Mesothelial cell of epicardium (in vitro differentiated cells): ENCODE measurements around the gene HIPK1. TPM values are rescaled to one million over a fixed set of nuclear protein-coding genes. Genes with fewer than 3 reads are reported as not detected.
"Not testable (repeated sequence)": the region's sequence is repeated elsewhere in the genome, so short reads cannot be mapped to it uniquely, and the experiment has no call there.

ENCODE experiments used
- DNase-seq, 2 experiments: peaks; one replicate each; pipeline ENCODE4 v3.0.0; 2021; ENCODE audit warnings: low spot score in 2 of 2; ENCODE audit not compliant: unreplicated experiment in 2 of 2
- H3K27ac Mint-ChIP-seq: 2 replicates; pipeline ENCODE4 v1.8.0; 2021; ENCODE audit warnings: mixed read lengths
- H3K27me3 Mint-ChIP-seq: 2 replicates; pipeline ENCODE4 v1.8.0; 2021; ENCODE audit warnings: low read depth, mixed read lengths
- H3K36me3 Mint-ChIP-seq: 2 replicates; pipeline ENCODE4 v1.8.0; 2021; ENCODE audit warnings: mixed read lengths
- H3K4me1 Mint-ChIP-seq: 2 replicates; pipeline ENCODE4 v1.8.0; 2021; ENCODE audit warnings: mixed read lengths
- H3K4me3 Mint-ChIP-seq: 2 replicates; pipeline ENCODE4 v1.8.0; 2021; ENCODE audit warnings: mild to moderate bottlenecking, moderate library complexity, mixed read lengths
- H3K9me3 Mint-ChIP-seq: 2 replicates; pipeline ENCODE4 v1.8.0; 2021; ENCODE audit warnings: mixed read lengths
- total RNA-seq: library from RNA; stranded (reverse); gene quantifications from 3 replicates; pipeline ENCODE4 v1.2.1, GENCODE V29; 2021
- TF ChIP-seq, protein P1 (sequence below): fragments of 200-600 bp; sonication (generic); IDR thresholded peaks from one replicate; pipeline ENCODE4 v1.5.0; 2021; ENCODE audit warnings: antibody characterized with exemption; ENCODE audit not compliant: unreplicated experiment

Gene HIPK1
- total RNA-seq, 1 donor from 2014 or later: 43.9 TPM

DNA sequence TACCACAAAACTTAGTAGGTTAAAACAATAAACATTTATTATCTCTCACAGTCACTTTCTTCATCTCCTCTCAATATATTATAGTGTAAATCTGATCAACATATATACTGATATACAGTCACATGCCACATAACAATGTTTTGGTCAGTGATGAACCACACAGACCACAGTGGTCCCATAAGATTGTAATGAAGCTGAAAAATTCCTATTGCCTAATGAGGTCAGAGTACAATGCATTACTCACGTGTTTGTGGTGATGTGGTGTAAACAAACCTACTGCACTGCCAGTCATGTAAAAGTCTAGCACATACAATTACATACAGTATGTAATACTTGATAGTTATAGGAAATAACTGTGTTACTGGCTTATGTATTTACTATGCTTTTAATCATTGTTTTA, 80.3 kb downstream of the HIPK1 start:
- H3K27me3 Mint-ChIP-seq: no peaks in the 10 kb centered on the region
- peaks cover 7% of the 10 kb centered on the region for H3K9me3 Mint-ChIP-seq
- H3K36me3 Mint-ChIP-seq: no peaks in the 10 kb centered on the region
- H3K27ac Mint-ChIP-seq: no peak overlapping the region
- TF ChIP-seq, protein P1, sequence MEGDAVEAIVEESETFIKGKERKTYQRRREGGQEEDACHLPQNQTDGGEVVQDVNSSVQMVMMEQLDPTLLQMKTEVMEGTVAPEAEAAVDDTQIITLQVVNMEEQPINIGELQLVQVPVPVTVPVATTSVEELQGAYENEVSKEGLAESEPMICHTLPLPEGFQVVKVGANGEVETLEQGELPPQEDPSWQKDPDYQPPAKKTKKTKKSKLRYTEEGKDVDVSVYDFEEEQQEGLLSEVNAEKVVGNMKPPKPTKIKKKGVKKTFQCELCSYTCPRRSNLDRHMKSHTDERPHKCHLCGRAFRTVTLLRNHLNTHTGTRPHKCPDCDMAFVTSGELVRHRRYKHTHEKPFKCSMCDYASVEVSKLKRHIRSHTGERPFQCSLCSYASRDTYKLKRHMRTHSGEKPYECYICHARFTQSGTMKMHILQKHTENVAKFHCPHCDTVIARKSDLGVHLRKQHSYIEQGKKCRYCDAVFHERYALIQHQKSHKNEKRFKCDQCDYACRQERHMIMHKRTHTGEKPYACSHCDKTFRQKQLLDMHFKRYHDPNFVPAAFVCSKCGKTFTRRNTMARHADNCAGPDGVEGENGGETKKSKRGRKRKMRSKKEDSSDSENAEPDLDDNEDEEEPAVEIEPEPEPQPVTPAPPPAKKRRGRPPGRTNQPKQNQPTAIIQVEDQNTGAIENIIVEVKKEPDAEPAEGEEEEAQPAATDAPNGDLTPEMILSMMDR: no peak
- peaks cover 9% of the 10 kb centered on the region for H3K4me1 Mint-ChIP-seq
- H3K4me3 Mint-ChIP-seq: no peak overlapping the region
- no peak for DNase-seq

DNA sequence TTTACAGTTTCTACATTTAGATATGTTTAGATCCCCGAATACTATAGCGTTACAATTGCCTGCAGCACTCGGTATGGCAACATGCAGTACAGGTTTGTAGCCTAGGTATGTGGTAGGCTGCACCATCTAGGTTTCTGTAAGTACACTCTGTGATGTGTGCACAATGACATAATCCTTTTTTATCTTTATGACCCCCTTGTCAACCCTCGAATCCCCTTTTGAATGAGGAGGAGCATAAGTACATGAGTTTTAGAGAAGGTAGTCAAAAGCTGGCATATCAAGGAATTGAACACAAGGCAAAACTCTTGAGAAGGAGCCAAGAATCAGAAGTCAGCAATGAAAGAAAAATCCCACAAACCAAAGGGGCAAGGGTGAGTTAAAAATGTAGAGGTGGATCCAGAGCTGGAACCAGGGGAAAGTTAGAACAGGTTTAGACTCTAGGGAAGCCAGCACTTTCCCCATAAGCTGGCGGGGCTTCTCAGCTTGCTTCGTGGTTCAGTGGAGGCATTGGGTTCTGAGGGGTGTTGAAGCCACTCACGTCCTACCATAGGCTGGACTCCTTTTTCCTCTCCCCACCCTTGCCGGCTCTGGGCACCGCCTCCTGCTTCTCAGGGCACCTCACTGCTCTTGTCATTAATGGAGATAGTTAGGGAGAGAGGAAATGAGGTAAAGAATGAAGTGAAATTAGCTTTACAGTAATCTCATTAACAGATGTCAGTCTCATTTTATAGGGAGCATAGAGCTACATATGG, 81.5 kb downstream of the HIPK1 start:
- no peak overlapping the region for H3K4me3 Mint-ChIP-seq
- TF ChIP-seq, protein P1: no peak
- no peaks in the 10 kb centered on the region for H3K9me3 Mint-ChIP-seq
- H3K27me3 Mint-ChIP-seq: no peaks in the 10 kb centered on the region
- no peaks in the 10 kb centered on the region for H3K36me3 Mint-ChIP-seq
- H3K4me1 Mint-ChIP-seq: peaks cover 9% of the 10 kb centered on the region
- H3K27ac Mint-ChIP-seq: no peak overlapping the region
- DNase-seq: no peak

DNA sequence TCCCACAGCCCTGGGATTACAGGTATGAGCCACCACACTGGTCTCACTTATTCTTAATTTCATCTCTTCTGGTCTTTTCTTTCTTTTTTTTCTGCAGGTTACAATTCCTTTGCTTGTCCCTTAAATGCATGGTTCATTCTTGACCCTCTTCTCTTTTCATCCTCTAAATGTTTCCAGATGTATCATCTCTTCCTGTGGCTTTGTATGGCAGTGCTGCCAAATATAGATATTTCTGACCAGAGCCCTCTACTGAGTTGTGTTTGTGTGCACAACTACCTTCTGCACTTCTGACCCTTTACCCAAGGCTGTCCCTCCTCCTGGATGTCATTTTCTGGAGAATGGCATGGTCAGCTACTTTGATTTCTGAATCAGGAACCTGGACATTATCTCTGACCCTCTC, 82.7 kb downstream of the HIPK1 start:
- TF ChIP-seq, protein P1: no peak
- no peak overlapping the region for H3K4me3 Mint-ChIP-seq
- H3K9me3 Mint-ChIP-seq: no peaks in the 10 kb centered on the region
- H3K36me3 Mint-ChIP-seq: no peaks in the 10 kb centered on the region
- DNase-seq: no peak
- H3K27me3 Mint-ChIP-seq: no peaks in the 10 kb centered on the region
- no peak overlapping the region for H3K27ac Mint-ChIP-seq
- peaks cover 9% of the 10 kb centered on the region for H3K4me1 Mint-ChIP-seq

DNA sequence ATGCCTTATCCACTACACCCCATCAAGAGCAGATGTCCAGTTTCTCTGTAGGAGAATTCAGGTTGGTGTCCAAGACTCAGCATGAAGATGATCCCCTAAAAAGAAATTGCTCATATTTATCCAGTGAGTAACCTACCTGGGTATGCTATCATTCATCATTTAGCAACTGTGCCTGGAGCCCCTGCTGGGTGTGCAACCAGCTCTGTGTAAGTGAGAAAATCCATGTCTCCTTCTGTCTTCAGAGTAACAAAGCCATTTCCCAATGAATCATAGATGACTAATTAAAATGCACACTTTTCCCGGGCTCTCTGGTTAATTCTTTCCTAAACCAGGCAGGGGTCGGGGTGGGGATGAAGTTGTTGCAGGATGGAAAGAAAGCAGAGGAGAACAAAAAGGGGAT, 86.0 kb downstream of the HIPK1 start:
- Mint-ChIP-seq H3K27me3 (no peaks in the 10 kb centered on the region), H3K4me1 (no peaks in the 10 kb centered on the region), H3K4me3 (no peak overlapping the region), H3K9me3 (peaks cover 8% of the 10 kb centered on the region), H3K36me3 (no peaks in the 10 kb centered on the region), H3K27ac (no peak overlapping the region)
- no peak for DNase-seq
- TF ChIP-seq, protein P1: no peak

DNA sequence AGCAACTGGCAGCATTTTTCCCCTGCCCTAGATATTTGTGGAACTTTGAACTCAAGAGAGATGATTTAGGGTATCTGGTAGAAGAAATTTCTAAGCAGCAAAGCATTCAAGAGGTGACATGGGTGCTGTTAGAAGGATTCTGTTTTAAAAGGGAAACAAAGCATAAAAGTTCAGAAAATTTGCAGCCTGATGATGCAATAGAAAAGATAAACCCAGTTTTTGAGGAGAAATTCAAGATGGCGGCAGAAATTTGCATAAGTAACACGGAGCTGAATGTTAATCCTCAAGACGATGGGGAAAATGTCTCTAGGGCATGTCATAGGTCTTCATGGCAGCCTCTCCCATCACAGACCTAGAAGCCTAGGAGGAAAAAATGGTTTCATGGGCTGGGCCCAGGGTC, 90.6 kb downstream of the HIPK1 start:
- H3K27ac Mint-ChIP-seq, H3K9me3 Mint-ChIP-seq, DNase-seq, H3K27me3 Mint-ChIP-seq, H3K36me3 Mint-ChIP-seq, H3K4me3 Mint-ChIP-seq: not testable (repeated sequence)
- peaks cover 21% of the 10 kb centered on the region for H3K4me1 Mint-ChIP-seq

DNA sequence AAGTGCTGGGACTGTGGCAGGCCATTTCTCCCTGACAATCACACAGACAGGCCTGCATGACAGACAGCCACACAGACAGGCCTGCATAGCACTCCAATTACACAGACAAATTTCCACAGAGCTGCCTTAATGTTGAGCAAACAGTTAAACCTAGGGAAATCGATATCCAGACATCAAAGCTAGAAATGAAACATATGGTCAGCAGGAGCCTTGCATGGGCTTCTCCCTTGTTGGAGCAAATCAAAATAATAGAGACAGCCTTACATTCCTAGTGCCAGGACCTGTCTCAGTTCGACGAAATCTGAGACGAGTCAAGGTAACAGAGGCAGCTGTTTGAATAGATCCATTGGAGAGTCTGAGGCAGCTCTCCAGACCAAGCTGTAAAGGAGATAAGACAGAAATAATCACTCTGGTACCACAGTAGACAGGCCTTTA, 92.6 kb downstream of the HIPK1 start:
- Mint-ChIP-seq H3K4me3 (no peak overlapping the region), H3K36me3 (no peaks in the 10 kb centered on the region), H3K4me1 (peaks cover 21% of the 10 kb centered on the region), H3K27ac (peak overlapping the region; percentile 40), H3K9me3 (peaks cover 8% of the 10 kb centered on the region), H3K27me3 (no peaks in the 10 kb centered on the region)
- TF ChIP-seq, protein P1: no peak
- DNase-seq: no peak
